NCI-H2196 (cell line): Measurements from ENCODE around the gene NPLOC4.
"Not testable (repeated sequence)": the region's sequence is repeated elsewhere in the genome, so short reads cannot be mapped to it uniquely, and the experiment has no call there.

Source experiments
- DNase-seq: peaks from one replicate; lab custom pipeline; 2025; ENCODE audit not compliant: unreplicated experiment; lab: John Stamatoyannopoulos, UW

The NPLOC4 gene

GRCh38 chr17:81635973-81636504, 873 bp downstream of the NPLOC4 start:
- no peak for DNase-seq

- no peak for DNase-seq
These were observed 1.5 kb downstream of the NPLOC4 start for GRCh38 chr17:81635431-81635830.

- no peak for DNase-seq
These were observed 5.4 kb downstream of the NPLOC4 start for GRCh38 chr17:81631482-81631881.

- no peak for DNase-seq
These were observed 6.6 kb downstream of the NPLOC4 start for GRCh38 chr17:81630274-81630673.

GRCh38 chr17:81621494-81622130, 15.3 kb downstream of the NPLOC4 start:
- no peak for DNase-seq

GRCh38 chr17:81618307-81618706, 18.6 kb downstream of the NPLOC4 start:
- DNase-seq = not testable (repeated sequence)

GRCh38 chr17:81616877-81617276, 20.0 kb downstream of the NPLOC4 start:
- DNase-seq = no peak

- DNase-seq = no peak
These were observed 21.4 kb downstream of the NPLOC4 start for GRCh38 chr17:81615401-81615930.

- DNase-seq = no peak
These were observed 24.5 kb downstream of the NPLOC4 start for GRCh38 chr17:81612172-81612970.

GRCh38 chr17:81609541-81610311, 27.2 kb downstream of the NPLOC4 start:
- DNase-seq = no peak

GRCh38 chr17:81608605-81609004, 28.3 kb downstream of the NPLOC4 start:
- DNase-seq = no peak

GRCh38 chr17:81608082-81608481, 28.8 kb downstream of the NPLOC4 start:
- no peak for DNase-seq

GRCh38 chr17:81607431-81607830, 29.5 kb downstream of the NPLOC4 start:
- no peak for DNase-seq

- DNase-seq = no peak
These were observed 32.9 kb downstream of the NPLOC4 start for GRCh38 chr17:81603846-81604610.

GRCh38 chr17:81601525-81602120, 35.3 kb downstream of the NPLOC4 start:
- peak; percentile 86 for DNase-seq

- no peak for DNase-seq
These were observed 37.0 kb downstream of the NPLOC4 start for GRCh38 chr17:81599719-81600486.

GRCh38 chr17:81593105-81593871, 43.6 kb downstream of the NPLOC4 start:
- no peak for DNase-seq

- no peak for DNase-seq
These were observed 44.9 kb downstream of the NPLOC4 start for GRCh38 chr17:81591971-81592370.

- no peak for DNase-seq
These were observed 46.8 kb downstream of the NPLOC4 start for GRCh38 chr17:81590121-81590520.
